NCI-H2029 (cell line): ENCODE measurements around the gene GPAM.
"Not testable (repeated sequence)": the region's sequence is repeated elsewhere in the genome, so short reads cannot be mapped to it uniquely, and the experiment has no call there.

Experiments used
- DNase-seq: peaks from one replicate; lab custom pipeline; 2025; lab: John Stamatoyannopoulos, UW

GPAM gene

GRCh38 chr10:112183329-112184051, at the start of gene GPAM:
TSS of gene GPAM (minus strand) at chr10:112183765. CDS start at chr10:112181784, 1,981 bp downstream.
- peak; percentile 55 for DNase-seq

GRCh38 chr10:112232670-112233069, 49.1 kb upstream of the GPAM start:
- DNase-seq = no peak

- no peak for DNase-seq
Measured at GRCh38 chr10:112231602-112232400, 48.2 kb upstream of the GPAM start.

- no peak for DNase-seq
Measured at GRCh38 chr10:112230325-112230988, 46.9 kb upstream of the GPAM start.

GRCh38 chr10:112229901-112230300, 46.3 kb upstream of the GPAM start:
- DNase-seq = no peak

GRCh38 chr10:112229096-112229495, 45.5 kb upstream of the GPAM start:
- DNase-seq = no peak

- DNase-seq = not testable (repeated sequence)
Measured at GRCh38 chr10:112228366-112229088, 45.0 kb upstream of the GPAM start.

GRCh38 chr10:112227331-112227987, 43.9 kb upstream of the GPAM start:
- no peak for DNase-seq

GRCh38 chr10:112226439-112227248, 43.1 kb upstream of the GPAM start:
- DNase-seq = no peak

GRCh38 chr10:112225771-112226438, 42.3 kb upstream of the GPAM start:
- DNase-seq = no peak

- no peak for DNase-seq
Measured at GRCh38 chr10:112224933-112225529, 41.5 kb upstream of the GPAM start.

- DNase-seq = no peak
Measured at GRCh38 chr10:112223725-112224124, 40.2 kb upstream of the GPAM start.

- DNase-seq = no peak
Measured at GRCh38 chr10:112222799-112223198, 39.2 kb upstream of the GPAM start.

GRCh38 chr10:112221545-112221944, 38.0 kb upstream of the GPAM start:
- no peak for DNase-seq

- no peak for DNase-seq
Measured at GRCh38 chr10:112218960-112219359, 35.4 kb upstream of the GPAM start.

- no peak for DNase-seq
Measured at GRCh38 chr10:112218036-112218390, 34.4 kb upstream of the GPAM start.

- no peak for DNase-seq
Measured at GRCh38 chr10:112217386-112218035, 33.9 kb upstream of the GPAM start.

GRCh38 chr10:112216966-112217365, 33.4 kb upstream of the GPAM start:
- DNase-seq = no peak

GRCh38 chr10:112216151-112216550, 32.6 kb upstream of the GPAM start:
- no peak for DNase-seq
